Measurements from ENCODE around the gene USP7.

DNA sequence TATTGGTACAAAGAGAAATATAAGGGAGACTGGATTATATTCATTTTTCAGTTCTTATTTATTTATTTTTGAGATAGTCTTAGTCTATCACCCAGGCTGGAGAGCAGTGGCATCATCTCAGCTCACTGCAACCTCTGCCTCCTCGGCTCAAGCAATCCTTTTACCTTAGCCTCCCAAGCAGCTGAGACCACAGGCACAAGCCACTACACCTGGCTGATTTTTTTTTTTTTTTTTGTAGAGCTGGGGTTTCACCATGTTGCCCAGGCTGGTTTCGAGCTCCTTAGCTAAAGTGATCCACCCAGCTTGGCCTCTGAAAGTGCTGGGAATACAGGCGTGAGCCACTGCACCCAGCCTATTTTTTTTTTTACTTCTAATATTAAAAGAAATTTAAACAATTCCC is 40.1 kb upstream of the USP7 start:
- TF ChIP-seq, protein P1, sequence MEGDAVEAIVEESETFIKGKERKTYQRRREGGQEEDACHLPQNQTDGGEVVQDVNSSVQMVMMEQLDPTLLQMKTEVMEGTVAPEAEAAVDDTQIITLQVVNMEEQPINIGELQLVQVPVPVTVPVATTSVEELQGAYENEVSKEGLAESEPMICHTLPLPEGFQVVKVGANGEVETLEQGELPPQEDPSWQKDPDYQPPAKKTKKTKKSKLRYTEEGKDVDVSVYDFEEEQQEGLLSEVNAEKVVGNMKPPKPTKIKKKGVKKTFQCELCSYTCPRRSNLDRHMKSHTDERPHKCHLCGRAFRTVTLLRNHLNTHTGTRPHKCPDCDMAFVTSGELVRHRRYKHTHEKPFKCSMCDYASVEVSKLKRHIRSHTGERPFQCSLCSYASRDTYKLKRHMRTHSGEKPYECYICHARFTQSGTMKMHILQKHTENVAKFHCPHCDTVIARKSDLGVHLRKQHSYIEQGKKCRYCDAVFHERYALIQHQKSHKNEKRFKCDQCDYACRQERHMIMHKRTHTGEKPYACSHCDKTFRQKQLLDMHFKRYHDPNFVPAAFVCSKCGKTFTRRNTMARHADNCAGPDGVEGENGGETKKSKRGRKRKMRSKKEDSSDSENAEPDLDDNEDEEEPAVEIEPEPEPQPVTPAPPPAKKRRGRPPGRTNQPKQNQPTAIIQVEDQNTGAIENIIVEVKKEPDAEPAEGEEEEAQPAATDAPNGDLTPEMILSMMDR (IDR thresholded peaks at IDR 0.05), result no peak
- TF ChIP-seq POLR2A (IDR thresholded peaks at IDR 0.05), result no peak

Measured in breast epithelium (tissue), 3 donors.